Measurements from ENCODE around the gene CLTC. TPM values are rescaled to one million over a fixed set of nuclear protein-coding genes. Genes with fewer than 3 reads are reported as not detected.

The CLTC gene
- total RNA-seq, 2 experiments from 2014 or later = 81.5 to 89.9 TPM

DNA sequence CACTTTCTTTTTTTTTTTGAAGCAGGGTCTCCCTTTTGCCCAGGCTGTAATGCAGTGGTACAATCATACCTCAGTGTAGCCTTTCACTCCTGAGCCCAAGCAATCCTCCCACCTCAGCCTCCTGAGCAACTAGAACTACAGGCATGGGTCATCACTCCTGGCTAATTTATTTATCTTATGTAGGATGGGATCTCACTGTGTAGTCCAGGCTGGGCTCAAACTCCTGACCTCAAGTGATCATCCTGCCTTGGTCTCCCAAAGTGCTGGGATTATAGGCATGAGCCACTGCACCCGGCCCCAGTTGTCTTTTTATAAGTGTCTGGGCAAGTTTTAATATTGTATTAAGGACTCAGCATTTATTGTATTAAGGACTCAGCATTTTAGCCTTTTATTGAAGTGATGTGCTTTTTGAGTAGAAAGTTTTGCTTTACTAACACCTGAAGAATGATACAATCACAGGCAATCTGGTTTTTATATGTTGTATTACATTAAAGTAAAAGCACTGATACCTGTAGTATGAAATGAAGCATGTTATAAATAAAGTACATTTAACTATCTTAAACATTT is 110.7 kb downstream of the CLTC start:
- ChIA-PET CTCF (no interaction called here), POLR2A (no interaction called here)
- H3K36me3 ChIP-seq (ENCODE audit: insufficient read depth, low read length) = peaks cover 10% of the 10 kb centered on the region
- no peaks in the 10 kb centered on the region for H3K27me3 Mint-ChIP-seq
- intact Hi-C loops (cut with DNase I, micrococcal nuclease) = no loop called here
- H3K9me3 ChIP-seq (ENCODE audit: control insufficient read depth in 1 of 2, insufficient read depth in 1 of 2, low read length in 2 of 2) = no peaks in the 10 kb centered on the region
- no peak overlapping the region for H3K4me3 Mint-ChIP-seq
- H3K4me3 ChIP-seq (ENCODE audit: low read length) = no peak overlapping the region
- peaks cover 30% of the 10 kb centered on the region for H3K36me3 Mint-ChIP-seq (ENCODE audit: low read depth)
- H3K27me3 ChIP-seq (ENCODE audit: control insufficient read depth in 1 of 2, insufficient read depth in 2 of 2, low read length in 2 of 2) = no peaks in the 10 kb centered on the region
- peaks cover 24% of the 10 kb centered on the region for H3K4me1 Mint-ChIP-seq (ENCODE audit: low read depth)
- TF ChIP-seq CTCF (IDR thresholded peaks at IDR 0.05) = no peak
- no peak overlapping the region for H3K27ac Mint-ChIP-seq
- H3K9me3 Mint-ChIP-seq = no peaks in the 10 kb centered on the region
- no peak overlapping the region for H3K27ac ChIP-seq (ENCODE audit: low read depth in 1 of 2, low read length in 2 of 2)
- H3K4me1 ChIP-seq (ENCODE audit: insufficient read depth, low read length) = peaks cover 9% of the 10 kb centered on the region
- DNase-seq (no peak), ATAC-seq (ENCODE audit: poor library complexity) (no peak)

DNA sequence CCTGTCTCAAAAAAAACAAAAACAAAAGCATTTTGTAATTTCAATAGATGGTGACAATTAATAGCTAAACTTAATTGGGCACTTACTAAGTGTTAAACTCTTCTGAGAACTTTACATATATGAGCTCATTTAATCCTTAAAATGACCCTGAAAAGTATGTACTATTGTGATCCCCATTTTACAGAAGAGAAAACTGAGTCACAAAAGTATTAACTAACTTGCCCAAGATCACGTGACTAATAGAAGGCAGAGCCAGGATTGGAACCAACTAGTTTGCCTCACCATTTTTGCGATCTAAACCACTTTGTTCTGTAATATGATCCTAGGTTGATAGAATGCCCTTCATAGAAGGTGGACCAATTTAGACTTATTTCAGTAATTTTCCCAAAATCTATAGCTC is 114.0 kb downstream of the CLTC start:
- Mint-ChIP-seq H3K27me3 (no peaks in the 10 kb centered on the region), H3K9me3 (no peaks in the 10 kb centered on the region), H3K4me1 (ENCODE audit: low read depth) (peaks cover 6% of the 10 kb centered on the region), H3K4me3 (no peak overlapping the region), H3K27ac (no peak overlapping the region), H3K36me3 (ENCODE audit: low read depth) (peaks cover 54% of the 10 kb centered on the region)
- DNase-seq (no peak), ATAC-seq (ENCODE audit: poor library complexity) (no peak)
- no peaks in the 10 kb centered on the region for H3K27me3 ChIP-seq (ENCODE audit: control insufficient read depth in 1 of 2, insufficient read depth in 2 of 2, low read length in 2 of 2)
- H3K36me3 ChIP-seq (ENCODE audit: insufficient read depth, low read length) = peaks cover 31% of the 10 kb centered on the region
- H3K9me3 ChIP-seq (ENCODE audit: control insufficient read depth in 1 of 2, insufficient read depth in 1 of 2, low read length in 2 of 2) = no peaks in the 10 kb centered on the region
- intact Hi-C loops (cut with DNase I, micrococcal nuclease) = no loop called here
- ChIA-PET CTCF (interaction anchor here (0.6 kb wide), 1 partner anchor 253 kb away, joined by 3 read pairs; no protein-coding TSS in a partner anchor), POLR2A (no interaction called here)
- no peak for TF ChIP-seq CTCF (IDR thresholded peaks at IDR 0.05)
- no peak overlapping the region for H3K4me3 ChIP-seq (ENCODE audit: low read length)
- peaks cover 9% of the 10 kb centered on the region for H3K4me1 ChIP-seq (ENCODE audit: insufficient read depth, low read length)
- no peak overlapping the region for H3K27ac ChIP-seq (ENCODE audit: low read depth in 1 of 2, low read length in 2 of 2)

GRCh38 chr17:59734226-59734625 is 114.5 kb downstream of the CLTC start:
- ChIA-PET POLR2A (no interaction called here), CTCF (no interaction called here)
- TF ChIP-seq CTCF (IDR thresholded peaks at IDR 0.05) = no peak
- no peak overlapping the region for H3K4me3 Mint-ChIP-seq
- H3K36me3 Mint-ChIP-seq (ENCODE audit: low read depth) = peaks cover 59% of the 10 kb centered on the region
- no peaks in the 10 kb centered on the region for H3K27me3 ChIP-seq (ENCODE audit: control insufficient read depth in 1 of 2, insufficient read depth in 2 of 2, low read length in 2 of 2)
- peaks cover 31% of the 10 kb centered on the region for H3K36me3 ChIP-seq (ENCODE audit: insufficient read depth, low read length)
- H3K4me1 ChIP-seq (ENCODE audit: insufficient read depth, low read length) = peaks cover 9% of the 10 kb centered on the region
- H3K27me3 Mint-ChIP-seq = no peaks in the 10 kb centered on the region
- H3K4me1 Mint-ChIP-seq (ENCODE audit: low read depth) = peaks cover 4% of the 10 kb centered on the region
- H3K27ac Mint-ChIP-seq = no peak overlapping the region
- no peak for ATAC-seq (ENCODE audit: poor library complexity)
- H3K27ac ChIP-seq (ENCODE audit: low read depth in 1 of 2, low read length in 2 of 2) = no peak overlapping the region
- intact Hi-C loops (cut with DNase I, micrococcal nuclease) = no loop called here
- no peak overlapping the region for H3K4me3 ChIP-seq (ENCODE audit: low read length)
- no peaks in the 10 kb centered on the region for H3K9me3 ChIP-seq (ENCODE audit: control insufficient read depth in 1 of 2, insufficient read depth in 1 of 2, low read length in 2 of 2)
- H3K9me3 Mint-ChIP-seq = no peaks in the 10 kb centered on the region
- DNase-seq = no peak
